CD4-positive, alpha-beta memory T cell (primary cell): ENCODE results near the gene UBE2S. TPM values are rescaled to one million over a fixed set of nuclear protein-coding genes. Genes with fewer than 3 reads are reported as not detected.
"Not testable (repeated sequence)": the region's sequence is repeated elsewhere in the genome, so short reads cannot be mapped to it uniquely, and the experiment has no call there.

Experiments used
- CTCF ChIA-PET: fragments of 350-600 bp; sonication (Branson Sonifier 250); formaldehyde crosslinking; loops from one replicate; lab custom pipeline; 2021; ENCODE audit warnings: inconsistent platforms; ENCODE audit not compliant: partially characterized antibody; lab: Charles Lee
- POLR2A ChIA-PET: fragments of 350-600 bp; sonication (Branson Sonifier 250); formaldehyde crosslinking; loops from one replicate; lab custom pipeline; 2021; ENCODE audit not compliant: partially characterized antibody; lab: Charles Lee
- DNase-seq, 5 donors: peaks; one replicate each; pipeline versions ENCODE4 v3.0.0 to v3.0.0-alpha.2; 2020 to 2022; ENCODE audit warnings: mixed read lengths in 1 of 5
- H3K27ac ChIP-seq: one replicate; pipeline ENCODE4 v1.7.0; 2013; ENCODE audit warnings: low read depth, low read length
- H3K27me3 ChIP-seq: 2 replicates; pipeline ENCODE4 v1.7.0; 2013; ENCODE audit warnings: mild to moderate bottlenecking, low read length, moderate library complexity; ENCODE audit not compliant: insufficient read depth
- H3K36me3 ChIP-seq: 2 replicates; pipeline ENCODE4 v1.7.0; 2013; ENCODE audit warnings: mild to moderate bottlenecking, low read length, moderate library complexity; ENCODE audit not compliant: insufficient read depth
- H3K4me1 ChIP-seq: 2 replicates; pipeline ENCODE4 v1.7.0; 2013; ENCODE audit warnings: mild to moderate bottlenecking, low read length, moderate library complexity; ENCODE audit not compliant: insufficient read depth
- H3K4me3 ChIP-seq, 2 donors: one replicate each; pipeline ENCODE4 v1.7.0; 2013; ENCODE audit warnings: low read length in 2 of 2, mild to moderate bottlenecking in 1 of 2
- H3K9me3 ChIP-seq, 2 donors: one replicate each; pipeline ENCODE4 v1.7.0; 2013; ENCODE audit warnings: low read length in 2 of 2, control low read depth in 1 of 2; ENCODE audit not compliant: control insufficient read depth in 1 of 2
- H3K27ac Mint-ChIP-seq, 7 donors: one replicate each; pipeline ENCODE4 v1.8.0; 2020 to 2021; ENCODE audit warnings: mixed read lengths in 7 of 7, mild to moderate bottlenecking in 6 of 7, inconsistent platforms in 3 of 7, moderate library complexity in 3 of 7
- H3K27me3 Mint-ChIP-seq, 2 donors: one replicate each; pipeline ENCODE4 v1.8.0; 2020 to 2021; ENCODE audit warnings: mixed read lengths in 2 of 2
- H3K36me3 Mint-ChIP-seq, 2 donors: one replicate each; pipeline ENCODE4 v1.8.0; 2020 to 2021; ENCODE audit warnings: mixed read lengths in 2 of 2, inconsistent platforms in 1 of 2, mild to moderate bottlenecking in 1 of 2
- H3K4me1 Mint-ChIP-seq, 4 donors: one replicate each; pipeline ENCODE4 v1.8.0; 2020 to 2021; ENCODE audit warnings: mixed read lengths in 4 of 4, mild to moderate bottlenecking in 1 of 4
- H3K4me3 Mint-ChIP-seq, 8 donors: one replicate each; pipeline ENCODE4 v1.8.0; 2020 to 2021; ENCODE audit warnings: mixed read lengths in 8 of 8, mild to moderate bottlenecking in 7 of 8, moderate library complexity in 6 of 8, inconsistent platforms in 3 of 8
- H3K9me3 Mint-ChIP-seq, 8 donors: one replicate each; pipeline ENCODE4 v1.8.0; 2020 to 2021; ENCODE audit warnings: mixed read lengths in 8 of 8, mild to moderate bottlenecking in 5 of 8, inconsistent platforms in 3 of 8, moderate library complexity in 1 of 8
- intact Hi-C: fragments of 100-400 bp; cut with micrococcal nuclease; formaldehyde crosslinking; loops from one replicate; pipeline ENCODE4 v1.15.1; 2023
- polyA plus RNA-seq, 2 donors: library from polyadenylated mRNA; unstranded; fragments of 300-500 nt; fragmentation: Illumina TruSeq; gene quantifications; one replicate each; pipeline ENCODE4 v1.2.3, GENCODE V29; 2021
- total RNA-seq, 2 experiments: library from RNA; stranded (reverse); gene quantifications; one replicate each; pipeline ENCODE4 v1.2.3, GENCODE V29; 2021

UBE2S gene
- total and polyA plus RNA-seq, 4 experiments from 2014 or later: 18.0 to 25.4 (median 22.9) TPM

DNA sequence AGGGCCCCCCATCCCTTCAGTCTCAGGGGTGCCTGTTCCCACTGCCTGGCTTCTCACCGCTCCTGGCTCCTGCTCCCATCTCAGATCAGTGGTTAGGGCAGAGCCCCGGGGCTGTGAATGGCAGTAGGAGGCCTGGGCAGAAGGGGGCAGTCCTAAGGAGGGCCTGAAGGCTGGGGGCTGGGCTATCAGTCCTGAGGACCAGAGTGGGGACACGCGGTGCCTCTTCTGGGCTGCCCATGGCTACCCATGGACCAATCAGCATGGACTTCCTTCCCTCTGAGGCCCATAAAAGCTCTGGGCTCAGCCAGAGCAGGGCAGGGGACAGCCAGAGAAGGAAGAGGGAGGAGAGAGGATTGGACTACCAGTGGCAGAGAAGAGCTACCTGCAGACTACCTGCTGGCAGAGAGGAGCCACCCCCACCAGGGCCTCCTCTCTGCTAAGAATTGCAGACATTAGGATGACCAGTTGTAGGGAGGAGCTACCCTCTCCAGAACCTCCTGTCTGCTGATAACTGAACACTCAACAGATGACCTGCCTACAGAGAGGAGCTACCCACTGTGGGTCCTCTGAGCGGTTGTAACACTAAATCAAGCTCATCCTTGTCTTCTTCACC, 12.1 kb upstream of the UBE2S start:
- ChIA-PET POLR2A (interaction anchor here (0.6 kb wide), 1 partner anchor 188 kb away, joined by 3 read pairs; no protein-coding TSS in a partner anchor), CTCF (interaction anchor here (0.7 to 6.3 kb wide), 8 partner anchors 11 to 332 kb away, joined by 3 to 41 read pairs (median 7); partner anchors contain the start of gene UBE2S)
- Histone ChIP-seq H3K36me3 (no peaks in the 10 kb centered on the region), H3K27ac (no peak overlapping the region), H3K9me3 (no peaks in the 10 kb centered on the region), H3K4me1 (peaks cover 25% of the 10 kb centered on the region), H3K4me3 (no peak overlapping the region), H3K27me3 (no peaks in the 10 kb centered on the region)
- no peak overlapping the region for H3K27ac Mint-ChIP-seq
- no peaks in the 10 kb centered on the region for H3K36me3 Mint-ChIP-seq
- peaks cover 9 to 29% (median 20%) of the 10 kb centered on the region in 4 donors for H3K4me1 Mint-ChIP-seq
- H3K27me3 Mint-ChIP-seq: peaks cover 0 to 3% of the 10 kb centered on the region in 2 donors
- peak overlapping the region in 3 of 8 donors; percentile 15 to 46 (median 43) for H3K4me3 Mint-ChIP-seq
- intact Hi-C loops: no loop called here
- H3K9me3 Mint-ChIP-seq: peaks cover 0 to 2% (median 0%) of the 10 kb centered on the region in 8 donors
- no peak for DNase-seq

- POLR2A ChIA-PET: interaction anchor here (1.0 to 1.5 kb wide), 3 partner anchors 11 to 164 kb away, joined by 3 to 5 read pairs (median 3); partner anchors contain the start of gene UBE2S
These were observed 11.5 kb upstream of the UBE2S start for GRCh38 chr19:55419103-55419502.

GRCh38 chr19:55418185-55418584, 10.6 kb upstream of the UBE2S start:
- no peak overlapping the region for H3K4me3 Mint-ChIP-seq
- intact Hi-C loops: loop anchor here (1.0 kb wide), 3 partner anchors 116 to 206 kb away; no protein-coding TSS in a partner anchor

More at GRCh38 chr19:55419103-55419502, 11.5 kb upstream of the UBE2S start:
- no peaks in the 10 kb centered on the region for H3K9me3 ChIP-seq
- no peaks in the 10 kb centered on the region for H3K27me3 ChIP-seq
- intact Hi-C loops: no loop called here
- Mint-ChIP-seq H3K27me3 (peaks cover 0 to 3% of the 10 kb centered on the region in 2 donors), H3K9me3 (no peaks in the 10 kb centered on the region), H3K27ac (no peak overlapping the region), H3K36me3 (no peaks in the 10 kb centered on the region), H3K4me1 (peaks cover 9 to 29% (median 20%) of the 10 kb centered on the region in 4 donors), H3K4me3 (no peak overlapping the region)
- DNase-seq: no peak
- no peak overlapping the region for H3K4me3 ChIP-seq
- peaks cover 25% of the 10 kb centered on the region for H3K4me1 ChIP-seq
- CTCF ChIA-PET: interaction anchor here (1.1 to 6.3 kb wide), 9 partner anchors 11 to 331 kb away, joined by 3 to 41 read pairs (median 10); partner anchors contain the start of gene UBE2S
- no peaks in the 10 kb centered on the region for H3K36me3 ChIP-seq
- H3K27ac ChIP-seq: no peak overlapping the region

GRCh38 chr19:55410168-55410567, 2.6 kb upstream of the UBE2S start:
- intact Hi-C loops: no loop called here
- peaks cover 22 to 31% (median 28%) of the 10 kb centered on the region in 4 donors for H3K4me1 Mint-ChIP-seq
- CTCF ChIA-PET: interaction anchor here (0.8 to 2.0 kb wide), 2 partner anchors 57 to 93 kb away, joined by 3 to 6 read pairs; no protein-coding TSS in a partner anchor

More at GRCh38 chr19:55418185-55418584, 10.6 kb upstream of the UBE2S start:
- Mint-ChIP-seq H3K9me3 (no peaks in the 10 kb centered on the region), H3K4me1 (peaks cover 9 to 29% (median 20%) of the 10 kb centered on the region in 4 donors), H3K27me3 (peaks cover 0 to 3% of the 10 kb centered on the region in 2 donors), H3K27ac (peak overlapping the region in 3 of 7 donors; percentile 48 to 74 (median 68)), H3K36me3 (no peaks in the 10 kb centered on the region)
- DNase-seq: peak; percentile 54 to 61 (median 60)
- Histone ChIP-seq H3K4me1 (peaks cover 25% of the 10 kb centered on the region), H3K4me3 (no peak overlapping the region), H3K36me3 (no peaks in the 10 kb centered on the region), H3K27ac (no peak overlapping the region), H3K9me3 (no peaks in the 10 kb centered on the region), H3K27me3 (no peaks in the 10 kb centered on the region)
- CTCF ChIA-PET: interaction anchor here (1.2 to 6.3 kb wide), 11 partner anchors 10 to 331 kb away, joined by 3 to 41 read pairs (median 6); partner anchors contain the start of genes KMT5C and UBE2S
- POLR2A ChIA-PET: interaction anchor here (1.0 to 1.5 kb wide), 4 partner anchors 10 to 163 kb away, joined by 3 to 6 read pairs (median 4); partner anchors contain the start of genes RPL28 and UBE2S

DNA sequence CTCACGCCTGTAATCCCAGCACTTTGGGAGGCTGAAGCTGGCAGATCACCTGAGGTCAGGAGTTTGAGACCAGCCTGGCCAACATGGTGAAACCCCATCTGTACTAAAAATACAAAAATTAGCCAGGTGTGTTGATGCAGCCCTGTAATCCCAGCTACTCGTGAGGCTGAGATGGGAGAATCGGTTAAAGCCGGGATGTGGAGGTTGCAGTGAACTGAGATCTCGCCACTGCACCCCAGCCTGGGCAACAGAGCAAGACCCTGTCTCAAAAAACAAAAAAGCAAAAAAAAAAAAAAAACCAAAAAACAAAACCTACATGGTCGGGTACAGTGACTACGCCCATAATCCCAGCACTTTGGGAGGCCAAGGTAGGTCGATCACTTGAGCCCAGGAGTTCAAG, 1.6 kb upstream of the UBE2S start:
- POLR2A ChIA-PET: interaction anchor here (0.7 to 8.5 kb wide), 12 partner anchors 9 to 291 kb away, joined by 3 to 247 read pairs (median 6); partner anchors contain the start of genes FIZ1, HSPBP1, ISOC2 and KMT5C

More at GRCh38 chr19:55410168-55410567, 2.6 kb upstream of the UBE2S start:
- Histone ChIP-seq H3K9me3 (no peaks in the 10 kb centered on the region), H3K4me3 (no peak overlapping the region), H3K36me3 (peaks cover 4% of the 10 kb centered on the region), H3K4me1 (peaks cover 24% of the 10 kb centered on the region), H3K27ac (no peak overlapping the region), H3K27me3 (no peaks in the 10 kb centered on the region)
- Mint-ChIP-seq H3K27me3 (no peaks in the 10 kb centered on the region), H3K36me3 (peaks cover 7 to 22% of the 10 kb centered on the region in 2 donors), H3K27ac (peak overlapping the region in 2 of 7 donors; percentile 50 to 99), H3K4me3 (peak overlapping the region in 1 of 8 donors; percentile 53), H3K9me3 (peaks cover 0 to 17% (median 0%) of the 10 kb centered on the region in 8 donors)
- no peak for DNase-seq
- POLR2A ChIA-PET: interaction anchor here (1.2 to 8.5 kb wide), 3 partner anchors 21 to 153 kb away, joined by 3 to 247 read pairs (median 60); partner anchors contain the start of genes ISOC2, PPP6R1, RPL28 and TMEM238

DNA sequence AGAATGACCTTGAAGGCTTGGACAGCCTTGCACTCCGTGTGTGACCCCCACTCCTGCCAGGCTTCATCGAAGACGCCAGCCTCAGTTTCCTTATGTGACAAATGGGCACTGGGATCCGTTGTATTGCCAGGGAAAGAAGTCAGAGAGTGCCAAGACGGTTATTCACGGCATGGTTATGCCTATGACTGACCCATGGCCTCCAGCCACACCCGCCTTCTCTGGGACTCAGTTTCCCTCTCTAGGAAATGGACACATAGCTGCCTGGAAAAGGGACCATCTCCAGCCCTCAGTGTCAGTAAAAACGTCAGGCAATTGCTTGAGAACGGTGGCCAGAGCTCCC, 915 bp upstream of the UBE2S start:
- no peak for DNase-seq
- Mint-ChIP-seq H3K4me3 (peak overlapping the region; percentile 89 to 96 (median 93)), H3K27ac (peak overlapping the region; percentile 98 to 100 (median 99)), H3K4me1 (peaks cover 22 to 32% (median 28%) of the 10 kb centered on the region in 4 donors), H3K36me3 (peaks cover 10 to 30% of the 10 kb centered on the region in 2 donors), H3K27me3 (no peaks in the 10 kb centered on the region), H3K9me3 (peaks cover 0 to 17% (median 0%) of the 10 kb centered on the region in 8 donors)
- Histone ChIP-seq H3K4me3 (peak overlapping the region; percentile 64 to 69), H3K27ac (peak overlapping the region; percentile 99), H3K36me3 (peaks cover 8% of the 10 kb centered on the region), H3K9me3 (no peaks in the 10 kb centered on the region), H3K27me3 (no peaks in the 10 kb centered on the region), H3K4me1 (peaks cover 24% of the 10 kb centered on the region)
- ChIA-PET CTCF (interaction anchor here (0.7 to 2.4 kb wide), 5 partner anchors 11 to 107 kb away, joined by 3 to 14 read pairs (median 6); no protein-coding TSS in a partner anchor), POLR2A (interaction anchor here (0.7 to 8.5 kb wide), 10 partner anchors 13 to 191 kb away, joined by 3 to 247 read pairs (median 10); partner anchors contain the start of genes FIZ1, HSPBP1, KMT5C and PPP6R1)
- intact Hi-C loops: loop anchor here (1.0 to 5.0 kb wide), 5 partner anchors 23 to 234 kb away; partner anchors contain the start of genes ISOC2, KMT5C, PPP6R1 and RPL28

More for the DNA sequence above, 1.6 kb upstream of the UBE2S start:
- peaks cover 22 to 32% (median 28%) of the 10 kb centered on the region in 4 donors for H3K4me1 Mint-ChIP-seq
- H3K27me3 Mint-ChIP-seq, DNase-seq, H3K4me3 ChIP-seq, H3K9me3 ChIP-seq, H3K27ac ChIP-seq, H3K36me3 ChIP-seq, H3K27me3 ChIP-seq: not testable (repeated sequence)
- peak overlapping the region in 7 of 8 donors; percentile 7 to 95 (median 58) for H3K4me3 Mint-ChIP-seq
- peaks cover 7 to 24% of the 10 kb centered on the region in 2 donors for H3K36me3 Mint-ChIP-seq
- intact Hi-C loops: loop anchor here (5.0 kb wide), 1 partner anchor 233 kb away; the partner anchor contains the start of genes ZNF580 and ZNF581
- peaks cover 0 to 17% (median 0%) of the 10 kb centered on the region in 8 donors for H3K9me3 Mint-ChIP-seq
- H3K4me1 ChIP-seq: peaks cover 24% of the 10 kb centered on the region
- peak overlapping the region; percentile 52 to 100 (median 99) for H3K27ac Mint-ChIP-seq
- CTCF ChIA-PET: interaction anchor here (0.7 to 2.4 kb wide), 9 partner anchors 10 to 152 kb away, joined by 3 to 14 read pairs (median 3); no protein-coding TSS in a partner anchor
